H1 (cell line): ENCODE results near the gene HS6ST1. TPM values are rescaled to one million over a fixed set of nuclear protein-coding genes. Genes with fewer than 3 reads are reported as not detected.

Experiments
- CTCF ChIA-PET: fragments of 300-600 bp; sonication (Branson Sonifier 250); formaldehyde crosslinking; loops from one replicate; lab custom pipeline; 2021; ENCODE audit not compliant: partially characterized antibody; lab: Charles Lee
- POLR2A ChIA-PET: fragments of 300-600 bp; sonication (Branson Sonifier 250); formaldehyde crosslinking; loops from one replicate; lab custom pipeline; 2021; ENCODE audit warnings: inconsistent platforms; ENCODE audit not compliant: partially characterized antibody; lab: Charles Lee
- DNase-seq, 2 experiments: peaks; one replicate each; pipeline versions ENCODE4 v3.0.0 to v3.0.0-alpha.2; 2010 to 2022; ENCODE audit warnings: low spot score in 2 of 2, low read depth in 1 of 2, mixed read lengths in 1 of 2
- FAIRE-seq: peaks from 2 replicates; lab custom pipeline; 2011; peaks lifted over from hg19 to GRCh38; lab: Jason Lieb, UNC
- H2AFZ ChIP-seq: 2 replicates; pipeline ENCODE4 v1.8.1; 2012; ENCODE audit warnings: low read length, inconsistent platforms
- H2AK5ac ChIP-seq: 2 replicates; pipeline ENCODE4 v1.6.1; 2013; ENCODE audit warnings: low read depth, low read length
- H2BK120ac ChIP-seq: replicated peaks from 2 replicates; pipeline ENCODE3; 2013; ENCODE audit warnings: low read depth, low read length, inconsistent platforms
- H2BK12ac ChIP-seq: 2 replicates; pipeline ENCODE4 v1.6.1; 2013; ENCODE audit warnings: low read depth, low read length
- H2BK15ac ChIP-seq: 2 replicates; pipeline ENCODE4 v1.6.1; 2013; ENCODE audit warnings: low read length
- H2BK20ac ChIP-seq: 2 replicates; pipeline ENCODE4 v1.6.1; 2013; ENCODE audit warnings: low read length
- H2BK5ac ChIP-seq: 2 replicates; pipeline ENCODE4 v1.6.1; 2013; ENCODE audit warnings: low read depth, low read length
- H3K14ac ChIP-seq: 2 replicates; pipeline ENCODE4 v1.6.1; 2013; ENCODE audit warnings: inconsistent platforms; ENCODE audit not compliant: insufficient read length
- H3K18ac ChIP-seq: 2 replicates; pipeline ENCODE4 v1.6.1; 2013; ENCODE audit warnings: low read length; ENCODE audit errors: extremely low read depth
- H3K23ac ChIP-seq: 2 replicates; pipeline ENCODE4 v1.6.1; 2013; ENCODE audit warnings: inconsistent platforms; ENCODE audit not compliant: insufficient read length
- H3K23me2 ChIP-seq: 2 replicates; pipeline ENCODE4 v1.6.1; 2013; ENCODE audit warnings: low read depth, low read length
- H3K27ac ChIP-seq: 2 replicates; pipeline ENCODE4 v1.6.1; 2011; ENCODE audit warnings: low read depth, low read length, inconsistent platforms
- H3K27me3 ChIP-seq, 4 experiments: replicated peaks in 1 of 4; 1 replicate in 1 of 4; 2 replicates in 3 of 4; pipeline versions ENCODE4 v1.6.1 to v1.8.1; 2011 to 2013; ENCODE audit warnings: low read length in 3 of 4, mild to moderate bottlenecking in 3 of 4, inconsistent platforms in 2 of 4, mixed read lengths in 2 of 4, moderate library complexity in 1 of 4; ENCODE audit not compliant: control insufficient read depth in 3 of 4, insufficient read depth in 3 of 4; ENCODE audit errors: extremely low read depth in 1 of 4
- H3K36me3 ChIP-seq, 4 experiments: 2 replicates each; pipeline versions ENCODE4 v1.6.1 to v1.8.1; 2011 to 2013; ENCODE audit warnings: mild to moderate bottlenecking in 4 of 4, low read length in 3 of 4, moderate library complexity in 2 of 4, control low read depth in 1 of 4, inconsistent platforms in 1 of 4; ENCODE audit not compliant: insufficient read depth in 4 of 4, control insufficient read depth in 2 of 4
- H3K4ac ChIP-seq: replicated peaks from 2 replicates; pipeline ENCODE3; 2013; ENCODE audit warnings: low read length, low read depth, mixed read lengths, inconsistent platforms; ENCODE audit not compliant: insufficient read length
- H3K4me1 ChIP-seq, 4 experiments: replicated peaks in 1 of 4; 1 replicate in 1 of 4; 2 replicates in 3 of 4; pipeline versions ENCODE4 v1.6.1 to v1.8.1; 2011 to 2013; ENCODE audit warnings: low read length in 3 of 4, inconsistent platforms in 2 of 4, mixed read lengths in 1 of 4; ENCODE audit not compliant: insufficient read depth in 4 of 4, control insufficient read depth in 3 of 4
- H3K4me2 ChIP-seq, 2 experiments: 2 replicates each; pipeline versions ENCODE4 v1.6.1 to v1.8.1; 2011 to 2013; ENCODE audit warnings: low read depth in 2 of 2, low read length in 2 of 2, control low read depth in 1 of 2, inconsistent platforms in 1 of 2, mild to moderate bottlenecking in 1 of 2; ENCODE audit not compliant: insufficient read depth in 1 of 2
- H3K4me3 ChIP-seq, 4 experiments: fragments of 200-600, 300-600 bp in 1 of 4; sonication (generic), shearing (Covaris generic), sonication (Bioruptor Twin) in 1 of 4; 2 replicates each; pipeline versions ENCODE4 v1.5.1 to v1.8.1; 2011 to 2016; ENCODE audit warnings: low read length in 4 of 4, low read depth in 3 of 4, control low read depth in 2 of 4, inconsistent platforms in 2 of 4, mild to moderate bottlenecking in 2 of 4, mixed read lengths in 1 of 4, moderate library complexity in 1 of 4; ENCODE audit not compliant: insufficient read depth in 2 of 4; ENCODE audit errors: extremely low read depth in 1 of 4
- H3K56ac ChIP-seq: replicated peaks from 2 replicates; pipeline ENCODE3; 2013; ENCODE audit warnings: low read depth, mild to moderate bottlenecking, mixed read lengths, low read length, inconsistent platforms; ENCODE audit not compliant: insufficient read length
- H3K79me1 ChIP-seq: 2 replicates; pipeline ENCODE4 v1.6.1; 2013; ENCODE audit warnings: low read depth, low read length, control low read depth
- H3K79me2 ChIP-seq, 2 experiments: 2 replicates each; pipeline versions ENCODE4 v1.6.1 to v1.8.1; 2012 to 2013; ENCODE audit warnings: low read length in 2 of 2, mild to moderate bottlenecking in 2 of 2, inconsistent platforms in 1 of 2; ENCODE audit not compliant: insufficient read depth in 2 of 2, control insufficient read depth in 1 of 2
- H3K9ac ChIP-seq, 4 experiments: replicated peaks in 1 of 4; 1 replicate in 1 of 4; 2 replicates in 3 of 4; pipeline versions ENCODE4 v1.6.1 to v1.8.1; 2011 to 2013; ENCODE audit warnings: low read depth in 3 of 4, low read length in 3 of 4, control low read depth in 2 of 4, mild to moderate bottlenecking in 2 of 4, moderate library complexity in 2 of 4, inconsistent platforms in 1 of 4; ENCODE audit errors: extremely low read depth in 1 of 4
- H3K9me3 ChIP-seq, 2 experiments: 2 replicates each; pipeline versions ENCODE4 v1.6.1 to v1.8.1; 2012 to 2013; ENCODE audit warnings: mild to moderate bottlenecking in 2 of 2, moderate library complexity in 2 of 2, control low read depth in 1 of 2, inconsistent platforms in 1 of 2, low read depth in 1 of 2, low read length in 1 of 2, mixed read lengths in 1 of 2; ENCODE audit not compliant: insufficient read depth in 2 of 2
- H4K20me1 ChIP-seq, 2 experiments: replicated peaks in 1 of 2; 2 replicates each; pipeline versions ENCODE3 to v1.8.1; 2011 to 2013; ENCODE audit warnings: inconsistent platforms in 2 of 2, low read length in 2 of 2, mild to moderate bottlenecking in 1 of 2; ENCODE audit not compliant: insufficient read depth in 2 of 2, control insufficient read depth in 1 of 2
- H4K5ac ChIP-seq: 2 replicates; pipeline ENCODE4 v1.6.1; 2013; ENCODE audit warnings: low read length, low read depth, mixed read lengths, inconsistent platforms; ENCODE audit not compliant: insufficient read length
- H4K8ac ChIP-seq: 2 replicates; pipeline ENCODE4 v1.8.0; 2013; ENCODE audit warnings: mild to moderate bottlenecking, moderate library complexity, low read length, inconsistent platforms; ENCODE audit not compliant: insufficient read depth; ENCODE audit errors: extremely low read depth
- H4K91ac ChIP-seq: replicated peaks from 2 replicates; pipeline ENCODE3; 2013; ENCODE audit warnings: low read length, mixed read lengths, inconsistent platforms; ENCODE audit not compliant: insufficient read length
- SAP30 ChIP-seq: fragments of 300-600 bp; sonication (generic); IDR thresholded peaks from 2 replicates; pipeline ENCODE4 v1.7.1; 2012; ENCODE audit warnings: low read length, moderate library complexity, mild to moderate bottlenecking, inconsistent platforms; ENCODE audit not compliant: insufficient read depth, insufficient replicate concordance
- SP4 ChIP-seq: IDR thresholded peaks from 2 replicates; pipeline ENCODE4 v1.6.1; 2012; ENCODE audit warnings: low read length, inconsistent platforms
- TBP ChIP-seq: IDR thresholded peaks from 2 replicates; pipeline ENCODE4 v1.6.1; 2011; ENCODE audit warnings: low read depth, low read length, improper control_type of control experiment
- whole genome bisulfite sequencing, 2 experiments: shearing (Covaris generic) in 1 of 2; methylation state at CpG; one replicate each; pipeline versions ENCODE4 v1.1.6 to v1.1.7; 2013 to 2015; ENCODE audit warnings: low lambda C conversion rate in 2 of 2, mixed read lengths in 2 of 2, inconsistent platforms in 1 of 2, low coverage in 1 of 2, missing lambda C conversion rate in 1 of 2; ENCODE audit not compliant: insufficient replicate concordance in 2 of 2, insufficient coverage in 1 of 2, insufficient read length in 1 of 2; ENCODE audit errors: extremely low coverage in 1 of 2, missing lambda C conversion rate in 1 of 2; 5-methylcytosine and 5-hydroxymethylcytosine counted together
- polyA plus RNA-seq, 7 experiments: library from polyadenylated mRNA; depleted of rRNA in 3 of 7; stranded (reverse) in 5 of 7; unstranded in 2 of 7; fragments of >200 nt in 5 of 7; fragments of 200-250 nt in 2 of 7; gene quantifications; 1 replicate in 5 of 7; 2 replicates in 1 of 7; 4 replicates in 1 of 7; pipeline versions ENCODE4 v1.2.1 to v1.2.3, GENCODE V29; 2011 to 2013; ENCODE audit warnings: missing spikeins in 2 of 7, mixed read lengths in 2 of 7
- total RNA-seq: library from RNA; stranded (reverse); fragmentation: NEBNext Ultra II Directional; extraction: Animal tissue kit (Norgen Biotek cat#: 25700); gene quantifications from 2 replicates; pipeline ENCODE4 v1.2.1, GENCODE V29; 2021

The HS6ST1 gene
- total and polyA plus RNA-seq, 2 of the 8 experiments (the other 6 are each of a cell fraction or from before 2014, with no cell fraction given): 37.4 to 74.6 TPM

GRCh38 chr2:128324008-128324896 is 5.6 kb upstream of the HS6ST1 start:
- no peak overlapping the region for H3K27ac ChIP-seq
- no peak for FAIRE-seq
- H3K23me2 ChIP-seq: peaks cover 7% of the 10 kb centered on the region; the same call in 1 of the 2 replicates
- POLR2A ChIA-PET: interaction anchor here (1.0 to 1.1 kb wide), 2 partner anchors 14 to 303 kb away, joined by 3 read pairs; no protein-coding TSS in a partner anchor
- peak overlapping the region; percentile 38; the same call in 1 of the 2 replicates for H4K8ac ChIP-seq
- H3K18ac ChIP-seq: no peak overlapping the region
- no peak overlapping the region for H2BK20ac ChIP-seq
- no peaks in the 10 kb centered on the region for H3K9me3 ChIP-seq
- no peak for TF ChIP-seq TBP
- no peak for TF ChIP-seq SP4
- TF ChIP-seq SAP30: no peak
- no peak overlapping the region for H3K23ac ChIP-seq
- H3K27me3 ChIP-seq: peaks cover 0 to 23% (median 16%) of the 10 kb centered on the region in 4 experiments; a peak in 5 of 7 replicates
- H3K79me1 ChIP-seq: no peaks in the 10 kb centered on the region
- no peak overlapping the region for H4K91ac ChIP-seq
- no peak overlapping the region for H3K4ac ChIP-seq
- CTCF ChIA-PET: interaction anchor here (0.5 to 1.9 kb wide), 6 partner anchors 33 to 321 kb away, joined by 3 to 8 read pairs (median 4); no protein-coding TSS in a partner anchor
- no peak overlapping the region for H2AFZ ChIP-seq
- H2BK5ac ChIP-seq: no peak overlapping the region; the same call in 1 of the 2 replicates
- no peaks in the 10 kb centered on the region for H3K36me3 ChIP-seq
- no peak overlapping the region for H3K4me2 ChIP-seq
- peak overlapping the region; percentile 5; the same call in 1 of the 2 replicates for H2BK15ac ChIP-seq
- H3K4me1 ChIP-seq: peaks cover 2 to 20% (median 13%) of the 10 kb centered on the region in 4 experiments
- no peak overlapping the region for H3K14ac ChIP-seq
- no peak overlapping the region for H2BK120ac ChIP-seq
- no peak overlapping the region for H4K5ac ChIP-seq
- no peak overlapping the region for H3K9ac ChIP-seq
- DNase-seq: no peak
- no peaks in the 10 kb centered on the region for H3K79me2 ChIP-seq
- WGBS, 2 experiments: 84% methylated on average over 11 of the region's 11 CpGs; no CpG with 5 or more reads in 1 of the 2 experiments
- H3K56ac ChIP-seq: no peak overlapping the region
- no peaks in the 10 kb centered on the region for H4K20me1 ChIP-seq
- no peak overlapping the region for H3K4me3 ChIP-seq
- H2BK12ac ChIP-seq: no peak overlapping the region; the same call in 1 of the 2 replicates
- H2AK5ac ChIP-seq: peak overlapping the region; percentile 41; the same call in 1 of the 2 replicates
